Measurements from ENCODE around the gene CFAP299.
"Not testable (repeated sequence)": the region's sequence is repeated elsewhere in the genome, so short reads cannot be mapped to it uniquely, and the experiment has no call there.

Gene CFAP299

GRCh38 chr4:80749558-80749957, 414.0 kb downstream of the CFAP299 start:
- not testable (repeated sequence) for DNase-seq

- DNase-seq: no peak
These were observed 415.7 kb downstream of the CFAP299 start for GRCh38 chr4:80751200-80751599.

- no peak for DNase-seq
These were observed 432.4 kb downstream of the CFAP299 start for GRCh38 chr4:80767944-80768343.

- DNase-seq: no peak
These were observed 440.6 kb downstream of the CFAP299 start for GRCh38 chr4:80776168-80776567.

- no peak for DNase-seq
These were observed 445.9 kb downstream of the CFAP299 start for GRCh38 chr4:80781431-80781830.

- no peak for DNase-seq
These were observed 451.8 kb downstream of the CFAP299 start for GRCh38 chr4:80787306-80787705.

GRCh38 chr4:80788798-80789197, 453.3 kb downstream of the CFAP299 start:
- no peak for DNase-seq

- DNase-seq: no peak
These were observed 454.6 kb downstream of the CFAP299 start for GRCh38 chr4:80790152-80790551.

GRCh38 chr4:80793660-80794059, 458.1 kb downstream of the CFAP299 start:
- not testable (repeated sequence) for DNase-seq

GRCh38 chr4:80798082-80798481, 462.6 kb downstream of the CFAP299 start:
- DNase-seq: no peak

GRCh38 chr4:80800719-80801118, 465.2 kb downstream of the CFAP299 start:
- not testable (repeated sequence) for DNase-seq

- DNase-seq: no peak
These were observed 467.8 kb downstream of the CFAP299 start for GRCh38 chr4:80803337-80803736.

- no peak for DNase-seq
These were observed 470.9 kb downstream of the CFAP299 start for GRCh38 chr4:80806472-80806871.

GRCh38 chr4:80809039-80809729, 473.7 kb downstream of the CFAP299 start:
- no peak for DNase-seq

GRCh38 chr4:80811406-80811805, 475.9 kb downstream of the CFAP299 start:
- DNase-seq: no peak

- DNase-seq: no peak
These were observed 476.6 kb downstream of the CFAP299 start for GRCh38 chr4:80812145-80812544.

GRCh38 chr4:80814266-80814665, 478.7 kb downstream of the CFAP299 start:
- DNase-seq: no peak

GRCh38 chr4:80831383-80832361, 496.1 kb downstream of the CFAP299 start:
- peak; percentile 9 for DNase-seq

- DNase-seq: no peak
These were observed 503.8 kb downstream of the CFAP299 start for GRCh38 chr4:80839281-80839680.

GRCh38 chr4:80839792-80840191, 504.3 kb downstream of the CFAP299 start:
- no peak for DNase-seq

GRCh38 chr4:80840396-80840795, 504.9 kb downstream of the CFAP299 start:
- DNase-seq: no peak

- no peak for DNase-seq
These were observed 506.2 kb downstream of the CFAP299 start for GRCh38 chr4:80841587-80842281.

- no peak for DNase-seq
These were observed 510.7 kb downstream of the CFAP299 start for GRCh38 chr4:80846210-80846609.
